Panc1 (cell line): ENCODE data around the gene GPR137.

Source experiments
- CTCF ChIP-seq: fragments of 450-650 bp; IDR thresholded peaks from 2 replicates; pipeline ENCODE4 v1.5.1; 2017; ENCODE audit warnings: mild to moderate bottlenecking
- POLR2AphosphoS5 ChIP-seq: IDR thresholded peaks from 2 replicates; pipeline ENCODE4 v1.6.1; 2012; ENCODE audit warnings: mild to moderate bottlenecking, low read depth, low read length, moderate library complexity
- TF ChIP-seq, protein P1 (sequence below), 2 experiments: IDR thresholded peaks; 2 replicates each; pipeline ENCODE4 v1.6.1; 2011 to 2012; ENCODE audit warnings: low read depth in 2 of 2, control low read depth in 1 of 2, low read length in 1 of 2, mild to moderate bottlenecking in 1 of 2, moderate library complexity in 1 of 2; ENCODE audit not compliant: insufficient read depth in 1 of 2

GRCh38 chr11:64287676-64288352 lies 2.2 kb downstream of the GPR137 start:
- TF ChIP-seq CTCF = no peak
- TF ChIP-seq, protein P1, sequence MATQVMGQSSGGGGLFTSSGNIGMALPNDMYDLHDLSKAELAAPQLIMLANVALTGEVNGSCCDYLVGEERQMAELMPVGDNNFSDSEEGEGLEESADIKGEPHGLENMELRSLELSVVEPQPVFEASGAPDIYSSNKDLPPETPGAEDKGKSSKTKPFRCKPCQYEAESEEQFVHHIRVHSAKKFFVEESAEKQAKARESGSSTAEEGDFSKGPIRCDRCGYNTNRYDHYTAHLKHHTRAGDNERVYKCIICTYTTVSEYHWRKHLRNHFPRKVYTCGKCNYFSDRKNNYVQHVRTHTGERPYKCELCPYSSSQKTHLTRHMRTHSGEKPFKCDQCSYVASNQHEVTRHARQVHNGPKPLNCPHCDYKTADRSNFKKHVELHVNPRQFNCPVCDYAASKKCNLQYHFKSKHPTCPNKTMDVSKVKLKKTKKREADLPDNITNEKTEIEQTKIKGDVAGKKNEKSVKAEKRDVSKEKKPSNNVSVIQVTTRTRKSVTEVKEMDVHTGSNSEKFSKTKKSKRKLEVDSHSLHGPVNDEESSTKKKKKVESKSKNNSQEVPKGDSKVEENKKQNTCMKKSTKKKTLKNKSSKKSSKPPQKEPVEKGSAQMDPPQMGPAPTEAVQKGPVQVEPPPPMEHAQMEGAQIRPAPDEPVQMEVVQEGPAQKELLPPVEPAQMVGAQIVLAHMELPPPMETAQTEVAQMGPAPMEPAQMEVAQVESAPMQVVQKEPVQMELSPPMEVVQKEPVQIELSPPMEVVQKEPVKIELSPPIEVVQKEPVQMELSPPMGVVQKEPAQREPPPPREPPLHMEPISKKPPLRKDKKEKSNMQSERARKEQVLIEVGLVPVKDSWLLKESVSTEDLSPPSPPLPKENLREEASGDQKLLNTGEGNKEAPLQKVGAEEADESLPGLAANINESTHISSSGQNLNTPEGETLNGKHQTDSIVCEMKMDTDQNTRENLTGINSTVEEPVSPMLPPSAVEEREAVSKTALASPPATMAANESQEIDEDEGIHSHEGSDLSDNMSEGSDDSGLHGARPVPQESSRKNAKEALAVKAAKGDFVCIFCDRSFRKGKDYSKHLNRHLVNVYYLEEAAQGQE (IDR thresholded peaks at IDR 0.05; ENCODE audit: insufficient read depth in 1 of 2, low read depth in 2 of 2, low read length in 1 of 2) = no peak
- TF ChIP-seq POLR2AphosphoS5 = no peak
